ENCODE results near the gene C1QTNF9. TPM values are rescaled to one million over a fixed set of nuclear protein-coding genes. Genes with fewer than 3 reads are reported as not detected.

Gene C1QTNF9
- total RNA-seq, 1 experiment from 2014 or later, result not detected

- H3K4me3 ChIP-seq (ENCODE audit: low read depth in 2 of 2, low read length in 2 of 2), result no peak overlapping the region
- POLR2A ChIA-PET, result no interaction called here
- DNase-seq (ENCODE audit: low read depth, low spot score) (no peak), ATAC-seq (no peak)
- no peaks in the 10 kb centered on the region for H3K36me3 ChIP-seq (ENCODE audit: control insufficient read depth, insufficient read depth, low read length)
- BruUV-seq (replicated peaks), result no TSS peak
- no peaks in the 10 kb centered on the region for H3K27me3 ChIP-seq (ENCODE audit: control insufficient read depth, insufficient read depth, low read length)
- TF ChIP-seq TCF7L2 (IDR thresholded peaks at IDR 0.05; ENCODE audit: low read depth, low read length) (no peak), SIN3A (IDR thresholded peaks at IDR 0.05; ENCODE audit: borderline replicate concordance, insufficient read depth, low read depth, low read length) (no peak), POLR2AphosphoS5 (IDR thresholded peaks at IDR 0.05; ENCODE audit: low read depth, low read length) (no peak), CTCF (IDR thresholded peaks at IDR 0.05) (no peak)
- TF ChIP-seq, protein P1, sequence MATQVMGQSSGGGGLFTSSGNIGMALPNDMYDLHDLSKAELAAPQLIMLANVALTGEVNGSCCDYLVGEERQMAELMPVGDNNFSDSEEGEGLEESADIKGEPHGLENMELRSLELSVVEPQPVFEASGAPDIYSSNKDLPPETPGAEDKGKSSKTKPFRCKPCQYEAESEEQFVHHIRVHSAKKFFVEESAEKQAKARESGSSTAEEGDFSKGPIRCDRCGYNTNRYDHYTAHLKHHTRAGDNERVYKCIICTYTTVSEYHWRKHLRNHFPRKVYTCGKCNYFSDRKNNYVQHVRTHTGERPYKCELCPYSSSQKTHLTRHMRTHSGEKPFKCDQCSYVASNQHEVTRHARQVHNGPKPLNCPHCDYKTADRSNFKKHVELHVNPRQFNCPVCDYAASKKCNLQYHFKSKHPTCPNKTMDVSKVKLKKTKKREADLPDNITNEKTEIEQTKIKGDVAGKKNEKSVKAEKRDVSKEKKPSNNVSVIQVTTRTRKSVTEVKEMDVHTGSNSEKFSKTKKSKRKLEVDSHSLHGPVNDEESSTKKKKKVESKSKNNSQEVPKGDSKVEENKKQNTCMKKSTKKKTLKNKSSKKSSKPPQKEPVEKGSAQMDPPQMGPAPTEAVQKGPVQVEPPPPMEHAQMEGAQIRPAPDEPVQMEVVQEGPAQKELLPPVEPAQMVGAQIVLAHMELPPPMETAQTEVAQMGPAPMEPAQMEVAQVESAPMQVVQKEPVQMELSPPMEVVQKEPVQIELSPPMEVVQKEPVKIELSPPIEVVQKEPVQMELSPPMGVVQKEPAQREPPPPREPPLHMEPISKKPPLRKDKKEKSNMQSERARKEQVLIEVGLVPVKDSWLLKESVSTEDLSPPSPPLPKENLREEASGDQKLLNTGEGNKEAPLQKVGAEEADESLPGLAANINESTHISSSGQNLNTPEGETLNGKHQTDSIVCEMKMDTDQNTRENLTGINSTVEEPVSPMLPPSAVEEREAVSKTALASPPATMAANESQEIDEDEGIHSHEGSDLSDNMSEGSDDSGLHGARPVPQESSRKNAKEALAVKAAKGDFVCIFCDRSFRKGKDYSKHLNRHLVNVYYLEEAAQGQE (IDR thresholded peaks at IDR 0.05; ENCODE audit: insufficient read depth in 1 of 2, low read depth in 2 of 2, low read length in 1 of 2), result no peak
- intact Hi-C loops (cut with micrococcal nuclease; ENCODE audit: unreplicated experiment), result no loop called here
- no peaks in the 10 kb centered on the region for H3K4me1 ChIP-seq (ENCODE audit: control insufficient read depth, insufficient read depth, low read length)
- CTCF ChIA-PET, result no interaction called here
- H3K9me3 ChIP-seq (ENCODE audit: control insufficient read depth, insufficient read depth, low read depth, low read length), result no peaks in the 10 kb centered on the region
- in situ Hi-C loops (cut with HindIII; ENCODE audit: low pct_unique_long_range_greater_than_20kb, low sequenced_read_pairs), result no loop called here
- H3K27ac ChIP-seq (ENCODE audit: low read length), result no peak overlapping the region
These were observed 44.4 kb downstream of the C1QTNF9 start for GRCh38 chr13:24353736-24354135.

DNA sequence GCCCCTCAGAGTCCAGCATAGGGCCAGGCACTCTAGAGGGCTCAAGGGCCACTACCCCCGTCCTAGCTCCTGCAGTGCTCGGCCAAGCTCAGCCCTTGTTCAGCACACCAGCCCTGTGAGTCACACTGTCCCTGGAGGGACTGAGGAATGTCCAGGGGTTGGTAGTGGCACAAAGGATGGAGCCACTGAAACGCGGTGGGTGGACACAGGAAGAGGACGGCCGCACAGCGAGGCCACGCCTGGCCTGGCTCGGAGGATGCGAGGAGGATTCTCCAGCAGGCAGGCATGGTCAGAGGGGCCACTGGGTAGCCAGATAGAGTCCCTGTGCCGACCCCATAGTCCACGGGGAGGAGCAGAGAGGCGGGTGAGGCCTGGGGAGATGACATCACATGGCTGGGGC lies 45.7 kb downstream of the C1QTNF9 start:
- BruUV-seq (replicated peaks), result no TSS peak
- ATAC-seq, result no peak
- in situ Hi-C loops (cut with HindIII; ENCODE audit: low pct_unique_long_range_greater_than_20kb, low sequenced_read_pairs) (no loop called here), intact Hi-C loops (cut with micrococcal nuclease; ENCODE audit: unreplicated experiment) (no loop called here)
- POLR2A ChIA-PET, result no interaction called here
- Histone ChIP-seq H3K4me1 (ENCODE audit: control insufficient read depth, insufficient read depth, low read length) (no peaks in the 10 kb centered on the region), H3K27me3 (ENCODE audit: control insufficient read depth, insufficient read depth, low read length) (no peaks in the 10 kb centered on the region), H3K9me3 (ENCODE audit: control insufficient read depth, insufficient read depth, low read depth, low read length) (no peaks in the 10 kb centered on the region), H3K36me3 (ENCODE audit: control insufficient read depth, insufficient read depth, low read length) (no peaks in the 10 kb centered on the region), H3K27ac (ENCODE audit: low read length) (no peak overlapping the region), H3K4me3 (ENCODE audit: low read depth in 2 of 2, low read length in 2 of 2) (no peak overlapping the region)
- no peak for DNase-seq (ENCODE audit: low read depth, low spot score)
- TF ChIP-seq TCF7L2 (IDR thresholded peaks at IDR 0.05; ENCODE audit: low read depth, low read length), result no peak
- TF ChIP-seq CTCF (IDR thresholded peaks at IDR 0.05), result no peak
- no peak for TF ChIP-seq SIN3A (IDR thresholded peaks at IDR 0.05; ENCODE audit: borderline replicate concordance, insufficient read depth, low read depth, low read length)
- no peak for TF ChIP-seq POLR2AphosphoS5 (IDR thresholded peaks at IDR 0.05; ENCODE audit: low read depth, low read length)
- TF ChIP-seq, protein P1 (IDR thresholded peaks at IDR 0.05; ENCODE audit: insufficient read depth in 1 of 2, low read depth in 2 of 2, low read length in 1 of 2), result no peak
- CTCF ChIA-PET, result no interaction called here

Measured in Panc1 (cell line).